K562 (cell line): ENCODE measurements around the gene MAGI2. TPM values are rescaled to one million over a fixed set of nuclear protein-coding genes. Genes with fewer than 3 reads are reported as not detected.

Source experiments
- ATAC-seq: fragments of 200-7000 bp; cut with Tn5 transposase; 3 replicates; pipeline ENCODE4 v1.9.1; 2020; ENCODE audit warnings: moderate library complexity
- BruUV-seq: library from RNA; stranded (reverse); fragments of 400-500 nt; replicated peaks from 2 replicates; lab custom pipeline; 2021; lab: Mats Ljungman, UMichigan
- CTCF ChIA-PET: fragments of 300-600 bp; formaldehyde crosslinking; extraction: SDS; loops from one replicate; lab custom pipeline; 2021; ENCODE audit warnings: low intra/inter-chr PET ratio; lab: Yijun Ruan, JAX
- POLR2A ChIA-PET: fragments of 300-600, 350-650 bp; sonication (Branson Sonifier 250); formaldehyde crosslinking; extraction: SDS; loops from one replicate; lab custom pipeline; 2021; ENCODE audit warnings: antibody characterized with exemption, inconsistent platforms; lab: Yijun Ruan, JAX
- DNase-seq, 4 experiments: peaks; one replicate each; pipeline versions ENCODE4 v3.0.0 to v3.0.0-alpha.2; 2011 to 2018; ENCODE audit warnings: low spot score in 3 of 4, mixed read lengths in 3 of 4; ENCODE audit errors: extremely low read depth in 1 of 4
- FAIRE-seq: peaks from 2 replicates; lab custom pipeline; 2011; peaks lifted over from hg19 to GRCh38; lab: Jason Lieb, UNC
- H2AFZ ChIP-seq: 2 replicates; pipeline ENCODE4 v1.6.0; 2011; ENCODE audit warnings: low read depth, low read length, control low read depth, inconsistent platforms
- H3K27ac ChIP-seq: fragments of 200-600 bp; 3 replicates; pipeline ENCODE4 v1.8.0; 2011; ENCODE audit warnings: low read depth, mild to moderate bottlenecking, control low read depth, inconsistent platforms, low read length, moderate library complexity, mixed read lengths; ENCODE audit errors: extremely low read depth
- H3K27me3 ChIP-seq, 2 experiments: fragments of 300-600 bp in 1 of 2; 2 replicates in 1 of 2; 3 replicates in 1 of 2; pipeline versions ENCODE4 v1.6.0 to v1.8.0; 2011; ENCODE audit warnings: inconsistent platforms in 2 of 2, low read length in 2 of 2, mild to moderate bottlenecking in 1 of 2, mixed read lengths in 1 of 2, moderate library complexity in 1 of 2; ENCODE audit not compliant: control insufficient read depth in 2 of 2, insufficient read depth in 2 of 2
- H3K36me3 ChIP-seq: fragments of 300-600 bp; 3 replicates; pipeline ENCODE4 v1.8.0; 2011; ENCODE audit warnings: mild to moderate bottlenecking, low read length, inconsistent platforms; ENCODE audit not compliant: control insufficient read depth, insufficient read depth
- H3K4me1 ChIP-seq, 2 experiments: fragments of 200-600 bp in 1 of 2; replicated peaks in 1 of 2; 2 replicates in 1 of 2; 3 replicates in 1 of 2; pipeline versions ENCODE4 v1.5.1 to v1.8.0; 2011; ENCODE audit warnings: inconsistent platforms in 2 of 2, low read length in 2 of 2, mild to moderate bottlenecking in 1 of 2, mixed read lengths in 1 of 2, moderate library complexity in 1 of 2; ENCODE audit not compliant: control insufficient read depth in 2 of 2, insufficient read depth in 2 of 2
- H3K4me2 ChIP-seq: 2 replicates; pipeline ENCODE4 v1.6.1; 2011; ENCODE audit warnings: low read length, control low read depth, inconsistent platforms, mixed read lengths; ENCODE audit not compliant: insufficient read depth
- H3K4me3 ChIP-seq: fragments of 200-600 bp; sonication (generic), shearing (Covaris generic); 2 replicates; pipeline ENCODE4 v1.5.1; 2016; ENCODE audit warnings: control low read depth, inconsistent platforms
- H3K79me2 ChIP-seq: fragments of 200-600 bp; 3 replicates; pipeline ENCODE4 v1.8.0; 2011; ENCODE audit warnings: low read length, inconsistent platforms; ENCODE audit not compliant: control insufficient read depth, insufficient read depth
- H3K9ac ChIP-seq, 2 experiments: 2 replicates each; pipeline versions ENCODE4 v1.6.0 to v1.6.1; 2011; ENCODE audit warnings: low read depth in 2 of 2, low read length in 2 of 2, control low read depth in 1 of 2, inconsistent platforms in 1 of 2, mild to moderate bottlenecking in 1 of 2, mixed read lengths in 1 of 2; ENCODE audit not compliant: insufficient read depth in 1 of 2
- H3K9me1 ChIP-seq: one replicate; pipeline ENCODE4 v1.6.0; 2011; ENCODE audit warnings: inconsistent platforms, mild to moderate bottlenecking, low read length, moderate library complexity; ENCODE audit not compliant: control insufficient read depth, insufficient read depth
- H3K9me3 ChIP-seq: replicated peaks from 2 replicates; pipeline ENCODE4 v1.5.1; 2011; ENCODE audit warnings: low read depth, low read length, inconsistent platforms; ENCODE audit not compliant: control insufficient read depth, insufficient read depth
- H4K20me1 ChIP-seq: replicated peaks from 2 replicates; pipeline ENCODE4 v1.6.1; 2011; ENCODE audit warnings: low read length, inconsistent platforms, mixed read lengths; ENCODE audit not compliant: control insufficient read depth, insufficient read depth
- BRD9 ChIP-seq: fragments of 450-650 bp; IDR thresholded peaks from 2 replicates; pipeline ENCODE4 v1.6.1; 2018; ENCODE audit warnings: low read depth; ENCODE audit not compliant: partially characterized antibody
- MAZ ChIP-seq, 2 experiments: fragments of 450-650 bp in 1 of 2; sonication (generic) in 1 of 2; formaldehyde crosslinking; IDR thresholded peaks in 1 of 2; conservative IDR thresholded peaks in 1 of 2; 2 replicates each; pipeline versions ENCODE4 v1.4.0 to v1.5.0; 2020; ENCODE audit warnings: mild to moderate bottlenecking in 1 of 2, missing genetic modification reagents in 1 of 2
- MEF2D ChIP-seq: conservative IDR thresholded peaks from 2 replicates; pipeline ENCODE4 v1.6.1; 2016; ENCODE audit warnings: low read depth, missing genetic modification characterization, missing compliant biosample characterization
- MGA ChIP-seq: fragments of 450-650 bp; IDR thresholded peaks from 2 replicates; pipeline ENCODE4 v1.6.1; 2016; ENCODE audit warnings: mild to moderate bottlenecking, moderate library complexity
- SNAPC5 ChIP-seq: fragments of 250-450 bp; sonication (Bioruptor Pico); IDR thresholded peaks from 2 replicates; pipeline ENCODE4 v1.8.0; 2021; ENCODE audit warnings: moderate library complexity, mild to moderate bottlenecking, inconsistent platforms
- ZNF140 ChIP-seq: fragments of 250-450 bp; sonication (Bioruptor Pico); IDR thresholded peaks from 2 replicates; pipeline ENCODE4 v1.8.0; 2021; ENCODE audit warnings: moderate library complexity, mild to moderate bottlenecking, inconsistent platforms
- ZNF655 ChIP-seq: fragments of 250-450 bp; sonication (Bioruptor Pico); IDR thresholded peaks from 2 replicates; pipeline ENCODE4 v1.5.0; 2021
- ZNF668 ChIP-seq: fragments of 250-450 bp; sonication (Bioruptor Pico); IDR thresholded peaks from 2 replicates; pipeline ENCODE4 v1.8.0; 2022; ENCODE audit warnings: mild to moderate bottlenecking, inconsistent platforms
- in situ Hi-C: fragments of 300-500 bp; cut with MboI; formaldehyde crosslinking; loops from 4 replicates; pipeline ENCODE4 v1.15.0; 2018; ENCODE audit warnings: inconsistent platforms, mixed read lengths
- intact Hi-C: fragments of 100-400 bp; cut with micrococcal nuclease; formaldehyde crosslinking; loops from 2 replicates; pipeline ENCODE4 v1.14.2; 2022
- polyA plus RNA-seq, 8 experiments: library from polyadenylated mRNA; depleted of rRNA in 4 of 8; stranded (reverse) in 5 of 8; unstranded in 3 of 8; fragments of >200 nt; fragmentation: Nextera tagmentation in 2 of 8; fragmentation: Illumina TruSeq in 1 of 8; extraction: Ambion mirVana in 2 of 8; extraction: Trizol in 1 of 8; gene quantifications; 2 replicates each; pipeline versions ENCODE4 v1.2.1 to v1.2.3, GENCODE V29; 2011 to 2014; ENCODE audit warnings: inconsistent platforms in 1 of 8, missing spikeins in 1 of 8
- total RNA-seq, 7 experiments: library from RNA; depleted of rRNA in 6 of 7; stranded (reverse); fragments of >200 nt in 6 of 7; fragmentation: Illumina TruSeq in 2 of 7; extraction: Trizol in 2 of 7; gene quantifications; 2 replicates each; pipeline versions ENCODE4 v1.2.1 to v1.2.3, GENCODE V29; 2011 to 2021; ENCODE audit warnings: low replicate concordance in 1 of 7

MAGI2 gene
- total and polyA plus RNA-seq, 9 of the 15 experiments (the other 6 are each of a cell fraction or from before 2014, with no cell fraction given), result 0.27 to 1.4 (median 0.70) TPM

- TF ChIP-seq ZNF655, result no peak
- no peak for TF ChIP-seq MAZ (CRISPR knock-in tag; conservative IDR thresholded peaks at IDR 0.05 in 1 of 2, IDR thresholded peaks at IDR 0.05 in 1 of 2)
- TF ChIP-seq ZNF668, result no peak
These were observed 1136.1 kb downstream of the MAGI2 start (continued) for GRCh38 chr7:78317371-78317770.

GRCh38 chr7:78316110-78316509 lies 1137.4 kb downstream of the MAGI2 start:
- no peaks in the 10 kb centered on the region for H3K79me2 ChIP-seq
- no peak overlapping the region for H3K27ac ChIP-seq
- in situ Hi-C loops (no loop called here), intact Hi-C loops (no loop called here)
- H3K36me3 ChIP-seq, result no peaks in the 10 kb centered on the region
- no peak overlapping the region for H3K4me2 ChIP-seq
- H3K9ac ChIP-seq, result no peak overlapping the region
- FAIRE-seq (no peak), DNase-seq (no peak), ATAC-seq (no peak)
- H4K20me1 ChIP-seq, result no peaks in the 10 kb centered on the region
- CTCF ChIA-PET, result no interaction called here
- no peak overlapping the region for H2AFZ ChIP-seq
- POLR2A ChIA-PET, result interaction anchor here (0.7 kb wide), 1 partner anchor 693 kb away, joined by 3 read pairs; no protein-coding TSS in a partner anchor
- no TSS peak for BruUV-seq
- no peaks in the 10 kb centered on the region for H3K4me1 ChIP-seq
- H3K9me3 ChIP-seq, result no peaks in the 10 kb centered on the region
- H3K4me3 ChIP-seq, result no peak overlapping the region
- H3K27me3 ChIP-seq, result no peaks in the 10 kb centered on the region
- no peaks in the 10 kb centered on the region for H3K9me1 ChIP-seq
- TF ChIP-seq MGA (no peak), SNAPC5 (CRISPR knock-in tag) (no peak), MEF2D (tag) (no peak), BRD9 (no peak), ZNF140 (CRISPR knock-in tag) (no peak)
